Adipose tissue (tissue), 3 donors: ENCODE results near the gene HOMER2. TPM values are rescaled to one million over a fixed set of nuclear protein-coding genes. Genes with fewer than 3 reads are reported as not detected.
"Not testable (repeated sequence)": the region's sequence is repeated elsewhere in the genome, so short reads cannot be mapped to it uniquely, and the experiment has no call there.

Experiments used
- H3K27ac ChIP-seq: one replicate; pipeline ENCODE4 v1.5.1; 2013; ENCODE audit warnings: low read depth, low read length
- WGBS, 3 donors: extraction: QIAGEN DNeasy Blood & Tissue Kit; methylation state at CpG; one replicate each; pipeline ENCODE4 v1.1.7; 2013; 5-methylcytosine and 5-hydroxymethylcytosine counted together
- polyA plus RNA-seq, 3 donors: library from polyadenylated mRNA; stranded (reverse); fragments of 200-250 nt; gene quantifications; one replicate each; pipeline ENCODE4 v1.2.3, GENCODE V29; 2013
- donor health status: healthy with polysubstance abuse.
- donor health status: Bipolar disorder and iron deficiency.
- donor health status: healthy.

HOMER2 gene
- polyA plus RNA-seq, 3 donors: 2.8 to 84.9 (median 5.3) TPM

DNA sequence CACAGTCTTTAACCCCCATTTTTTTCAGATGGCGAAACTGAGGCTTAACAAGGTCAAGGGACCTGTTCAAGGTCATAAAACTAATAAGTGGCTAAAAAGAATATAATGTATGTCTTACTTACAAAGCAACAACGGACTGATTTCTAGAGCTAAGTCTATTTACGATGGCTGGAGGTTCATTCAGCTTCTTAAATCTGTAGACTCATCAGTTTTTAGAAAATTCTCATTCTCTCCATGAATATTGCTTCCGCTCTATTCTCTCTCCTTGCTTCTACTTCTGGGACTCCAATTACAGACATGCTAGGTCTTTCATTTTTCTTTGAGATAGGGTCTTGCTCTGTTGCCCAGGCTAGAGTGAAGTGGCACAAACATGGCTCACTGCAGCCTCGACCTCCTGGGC, 74.2 kb downstream of the HOMER2 start:
- WGBS, 3 donors: 89 to 95% (median 91%) methylated on average over 5 of the region's 5 CpGs
- no peak overlapping the region for H3K27ac ChIP-seq

DNA sequence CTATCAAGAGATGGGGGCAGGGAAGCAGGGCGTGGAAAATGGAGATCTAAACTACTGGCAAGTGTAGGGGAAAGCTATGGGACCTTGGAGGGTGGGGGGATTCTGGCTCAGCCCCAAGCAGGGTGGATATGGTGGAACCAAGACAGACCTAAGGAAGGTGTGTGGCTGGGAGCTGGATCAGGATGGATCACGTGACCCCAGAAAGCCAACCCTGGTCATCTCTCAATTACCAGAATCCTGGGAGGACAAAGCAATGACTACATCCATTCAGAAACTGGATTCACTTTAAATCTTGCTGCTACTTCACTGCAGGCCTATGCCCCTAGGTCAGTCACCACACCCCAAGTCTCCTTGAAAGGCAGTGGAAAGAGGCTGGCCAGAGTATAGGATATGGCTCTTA, 74.7 kb downstream of the HOMER2 start:
- H3K27ac ChIP-seq: no peak overlapping the region
- WGBS, 3 donors: 79 to 87% (median 86%) methylated on average over 2 of the region's 2 CpGs

GRCh38 chr15:82875411-82876003, 77.0 kb downstream of the HOMER2 start:
- no peak overlapping the region for H3K27ac ChIP-seq
- WGBS, 3 donors: 69 to 91% (median 88%) methylated on average over 7 of the region's 7 CpGs

GRCh38 chr15:82874961-82875360, 77.6 kb downstream of the HOMER2 start:
- H3K27ac ChIP-seq: no peak overlapping the region
- 64 to 88% (median 83%) methylated on average over 10 of the region's 10 CpGs for WGBS, 3 donors

DNA sequence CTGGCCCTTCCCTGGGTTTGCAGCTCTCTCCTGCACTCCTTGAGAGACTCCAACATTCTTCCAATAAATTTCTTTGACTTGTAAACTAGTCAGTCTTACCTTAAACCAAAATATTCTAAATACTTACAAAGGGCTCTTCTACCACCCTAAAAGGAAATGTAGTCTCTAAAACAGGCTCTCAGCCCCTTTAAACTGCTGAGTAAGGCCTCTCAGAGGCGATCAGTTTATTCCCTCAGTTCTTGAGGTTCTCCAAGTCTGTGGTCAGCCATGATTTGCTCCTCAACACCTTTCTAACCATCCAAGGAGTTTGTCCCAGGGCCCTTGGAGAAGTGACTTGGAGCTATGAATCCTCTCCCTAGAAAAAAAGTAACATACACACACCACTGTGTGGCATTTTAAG, 78.3 kb downstream of the HOMER2 start:
- H3K27ac ChIP-seq: no peak overlapping the region
- WGBS, 3 donors: 67 to 86% (median 76%) methylated on average over 1 of the region's 1 CpG

DNA sequence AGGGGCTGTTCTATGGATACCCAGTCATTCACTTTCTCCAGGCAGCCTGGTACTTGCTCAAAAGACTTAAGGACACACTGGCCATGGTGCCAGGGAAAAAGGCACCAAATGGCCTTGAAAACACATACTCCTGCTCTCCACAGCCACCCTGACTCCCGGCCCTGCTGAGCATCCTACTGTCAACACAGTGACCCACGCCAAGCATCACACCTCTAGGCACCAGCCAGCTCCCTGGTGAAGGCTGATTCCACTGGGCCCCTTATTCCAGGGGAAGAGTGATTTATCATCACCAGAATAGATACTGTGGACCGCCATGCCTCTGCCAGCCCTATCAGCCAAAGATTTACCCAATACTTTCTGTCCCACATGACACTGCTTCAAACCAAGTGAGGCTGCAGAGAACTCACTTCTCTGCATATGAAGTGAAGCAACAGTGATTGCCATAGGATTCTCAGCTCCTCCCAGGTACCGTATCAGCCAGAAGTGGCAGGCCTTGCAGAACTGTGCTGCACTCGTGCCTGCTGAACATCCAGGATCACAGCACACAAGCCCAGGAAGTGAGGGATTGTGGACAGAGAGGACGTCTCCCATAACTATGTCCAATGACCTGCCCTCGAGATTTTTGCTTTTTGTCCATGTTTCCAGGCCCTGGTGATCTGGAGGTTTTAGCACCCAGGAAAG, 79.4 kb downstream of the HOMER2 start:
- WGBS, 3 donors: 76 to 83% (median 82%) methylated on average over 7 of the region's 7 CpGs
- H3K27ac ChIP-seq: no peak overlapping the region

DNA sequence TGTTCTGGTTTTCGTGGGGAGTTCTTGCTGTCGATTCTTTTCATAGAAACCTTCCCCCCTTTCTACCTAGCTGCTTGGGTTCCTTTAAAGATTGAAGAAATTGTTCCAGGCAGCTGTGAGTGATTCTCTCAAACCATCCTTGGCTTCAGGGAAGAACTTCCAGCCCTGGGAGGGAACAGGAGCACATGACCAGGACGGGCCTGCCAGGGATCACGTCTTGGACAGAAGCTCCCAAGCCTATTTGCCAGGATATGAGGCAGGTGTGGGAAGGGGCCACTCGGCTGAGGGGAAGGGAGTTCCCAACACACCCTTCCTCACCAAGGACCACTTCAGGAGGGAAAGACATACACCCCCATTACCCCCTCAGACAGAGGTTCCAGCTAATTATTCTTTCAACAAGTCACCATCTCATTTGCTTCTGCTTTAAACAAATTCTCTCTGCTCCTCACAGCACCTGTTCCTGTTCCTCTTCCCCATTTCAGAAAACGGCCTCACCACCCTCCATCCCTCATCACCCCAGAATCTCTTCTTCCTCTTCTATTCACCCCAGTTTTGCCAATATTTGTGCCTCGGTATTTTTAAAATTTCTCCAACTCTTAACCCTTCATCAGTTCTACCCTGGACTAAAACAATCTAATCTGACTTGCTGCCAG, 80.6 kb downstream of the HOMER2 start:
- no peak overlapping the region for H3K27ac ChIP-seq
- 53 to 72% (median 61%) methylated on average over 7 of the region's 7 CpGs for WGBS, 3 donors

DNA sequence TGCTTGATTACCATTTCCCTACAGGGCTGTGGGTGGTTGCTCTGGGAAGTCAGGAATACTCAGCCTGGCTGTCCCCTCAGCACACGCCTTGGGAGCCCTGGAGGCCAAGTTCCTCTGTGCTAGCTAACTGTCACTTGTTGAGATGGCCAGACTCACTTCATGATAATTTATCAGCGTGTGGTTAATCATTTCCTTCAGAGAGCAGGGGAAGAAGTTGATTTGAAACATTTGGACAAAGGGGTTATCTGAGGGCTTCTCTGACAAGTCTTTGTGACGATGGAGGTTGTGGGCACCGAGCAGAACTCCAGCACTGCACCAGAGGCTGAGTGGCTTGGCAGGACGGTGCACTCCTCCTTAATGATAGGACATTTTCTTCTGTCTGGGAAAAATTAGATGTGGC, 81.2 kb downstream of the HOMER2 start:
- no peak overlapping the region for H3K27ac ChIP-seq
- WGBS, 3 donors: 24 to 50% (median 44%) methylated on average over 5 of the region's 5 CpGs

DNA sequence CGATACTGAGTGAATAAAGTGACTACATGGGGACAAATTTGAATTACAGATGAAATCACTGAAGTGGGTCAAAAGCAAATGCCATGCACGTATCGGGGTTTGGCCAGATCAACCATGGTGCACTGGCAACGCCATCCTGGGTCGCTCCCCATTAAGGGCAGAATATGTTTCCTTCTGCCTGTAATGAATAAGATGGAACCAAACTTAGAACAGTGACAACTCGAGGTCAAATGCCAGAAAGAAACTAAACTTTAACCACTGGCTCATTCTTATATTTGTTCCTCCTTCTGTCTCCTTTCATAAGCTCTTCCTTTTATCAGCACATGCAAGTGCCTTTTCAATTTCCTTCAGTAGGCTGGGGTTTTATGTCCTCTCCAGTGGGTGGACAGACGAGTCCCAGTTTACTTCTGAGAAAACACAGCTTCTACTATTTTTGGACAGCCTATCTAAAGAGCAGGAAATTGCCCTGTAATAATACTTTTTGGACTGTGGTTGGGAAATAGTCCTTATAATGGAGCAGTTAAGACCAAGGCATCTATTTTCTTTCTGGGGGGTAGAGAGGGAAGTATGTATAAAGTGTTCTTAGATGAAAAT, 81.7 kb downstream of the HOMER2 start:
- no peak overlapping the region for H3K27ac ChIP-seq
- 52 to 66% (median 53%) methylated on average over 7 of the region's 7 CpGs for WGBS, 3 donors

- not testable (repeated sequence) for H3K27ac ChIP-seq
- WGBS, 3 donors: 83 to 97% (median 86%) methylated on average over 3 of the region's 3 CpGs
Measured at GRCh38 chr15:82865981-82866380, 86.5 kb downstream of the HOMER2 start.

GRCh38 chr15:82865581-82865980, 86.9 kb downstream of the HOMER2 start:
- not testable (repeated sequence) for H3K27ac ChIP-seq
- WGBS, 3 donors: 44 to 82% (median 77%) methylated on average over 4 of the region's 4 CpGs

- H3K27ac ChIP-seq: no peak overlapping the region
- WGBS, 3 donors: 37 to 88% (median 84%) methylated on average over 2 of the region's 2 CpGs
Measured at GRCh38 chr15:82864967-82865366, 87.6 kb downstream of the HOMER2 start.

DNA sequence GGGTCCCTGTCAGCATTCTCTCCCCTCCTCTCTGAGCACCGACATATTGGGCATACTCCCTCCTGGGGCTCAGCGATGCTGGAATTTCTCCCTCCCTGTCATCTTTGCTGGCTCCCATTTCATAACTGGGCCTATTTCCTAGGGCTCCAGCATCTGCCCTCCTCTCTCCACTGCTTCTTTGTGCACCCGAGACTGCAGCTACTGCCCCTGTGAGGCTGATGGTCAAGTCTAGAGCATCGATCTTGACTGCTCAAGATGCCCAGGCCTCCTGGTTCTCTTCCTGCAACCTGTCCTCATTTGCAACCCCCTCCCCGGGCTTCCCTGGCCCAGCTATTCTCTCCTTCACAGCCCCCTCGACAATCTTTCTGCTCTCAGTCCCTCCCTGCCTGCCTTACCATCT, 89.6 kb downstream of the HOMER2 start:
- 85 to 88% (median 85%) methylated on average over 6 of the region's 6 CpGs for WGBS, 3 donors
- H3K27ac ChIP-seq: no peak overlapping the region

GRCh38 chr15:82858932-82859331, 93.6 kb downstream of the HOMER2 start:
- H3K27ac ChIP-seq: no peak overlapping the region
- 91 to 95% (median 92%) methylated on average over 11 of the region's 11 CpGs for WGBS, 3 donors

DNA sequence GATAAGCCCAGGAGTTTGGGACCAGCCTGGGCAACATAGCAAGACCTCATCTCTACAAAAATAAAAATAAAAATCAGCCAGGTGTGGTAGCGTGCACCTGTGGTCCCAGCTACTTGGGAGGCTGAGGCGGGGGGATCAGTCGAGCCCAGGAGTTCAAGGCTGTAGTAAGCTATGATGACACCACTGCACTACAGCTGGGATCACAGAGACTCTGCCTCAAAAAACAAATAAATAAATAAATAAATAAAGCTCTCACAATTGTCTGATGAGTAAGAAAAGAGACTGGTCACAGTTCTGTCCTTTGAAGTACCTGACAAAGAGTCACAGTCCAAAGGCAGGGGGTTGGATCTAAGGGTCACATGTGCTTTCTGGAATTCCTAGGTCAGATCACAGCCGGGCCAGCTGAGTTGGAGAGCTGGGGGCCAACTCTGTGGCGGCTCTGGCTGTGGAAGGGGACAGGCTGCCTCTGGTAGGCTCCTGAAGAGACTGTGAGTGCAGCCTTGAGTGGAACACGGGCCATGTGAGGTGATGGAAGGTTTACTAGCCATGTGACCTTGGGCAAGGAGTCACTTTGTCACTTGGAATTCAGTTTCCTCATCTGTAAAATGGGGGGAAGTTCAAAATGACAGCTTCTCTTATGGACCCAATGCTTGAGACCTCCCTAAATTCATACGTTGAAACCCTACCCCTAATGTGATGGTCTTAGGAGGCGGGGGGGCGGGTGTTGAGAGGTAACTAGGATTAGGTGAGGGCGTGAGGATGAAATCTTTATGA, 95.9 kb downstream of the HOMER2 start:
- 79 to 95% (median 95%) methylated on average over 10 of the region's 10 CpGs for WGBS, 3 donors
- no peak overlapping the region for H3K27ac ChIP-seq

DNA sequence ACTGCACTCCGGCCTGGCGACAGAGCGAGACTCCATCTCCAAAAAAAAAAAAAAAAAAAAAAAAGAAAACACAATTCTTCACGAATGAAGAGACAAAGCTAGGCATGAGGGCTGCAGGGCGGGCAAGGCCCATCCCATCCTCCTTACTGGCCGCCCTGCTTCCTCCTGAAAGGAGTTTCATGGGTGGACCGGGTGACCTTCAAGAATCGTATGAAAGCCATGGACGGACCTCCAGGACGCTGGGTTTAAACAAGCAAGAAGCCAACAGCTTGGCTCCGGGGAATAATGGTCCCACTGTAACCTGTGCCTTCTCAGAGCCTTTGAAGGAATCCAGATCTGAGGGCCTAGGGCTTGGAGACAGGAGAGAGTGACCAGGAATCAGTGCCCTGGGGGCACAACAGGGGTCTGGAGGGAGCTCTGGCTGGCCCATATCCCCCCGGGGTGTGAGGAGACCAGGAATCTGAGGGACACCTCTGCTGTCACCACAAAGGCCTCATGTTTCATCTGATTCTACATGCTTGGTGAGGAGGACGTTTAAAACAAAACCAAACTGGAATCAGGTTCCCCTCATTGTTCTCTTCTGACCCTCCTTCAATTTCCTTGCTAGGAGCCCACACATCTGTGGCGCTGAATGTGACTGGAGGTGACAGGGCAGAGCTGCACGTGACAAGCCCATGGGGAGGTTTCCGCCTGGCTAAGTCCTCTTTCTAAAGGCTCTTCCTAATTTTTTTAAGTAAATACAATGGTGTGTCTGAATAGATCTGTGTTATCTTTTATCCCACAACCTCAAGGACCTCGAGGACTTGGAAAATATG, 97.0 kb downstream of the HOMER2 start:
- 69 to 78% (median 76%) methylated on average over 14 to 17 of the region's 17 CpGs for WGBS, 3 donors
- no peak overlapping the region for H3K27ac ChIP-seq

DNA sequence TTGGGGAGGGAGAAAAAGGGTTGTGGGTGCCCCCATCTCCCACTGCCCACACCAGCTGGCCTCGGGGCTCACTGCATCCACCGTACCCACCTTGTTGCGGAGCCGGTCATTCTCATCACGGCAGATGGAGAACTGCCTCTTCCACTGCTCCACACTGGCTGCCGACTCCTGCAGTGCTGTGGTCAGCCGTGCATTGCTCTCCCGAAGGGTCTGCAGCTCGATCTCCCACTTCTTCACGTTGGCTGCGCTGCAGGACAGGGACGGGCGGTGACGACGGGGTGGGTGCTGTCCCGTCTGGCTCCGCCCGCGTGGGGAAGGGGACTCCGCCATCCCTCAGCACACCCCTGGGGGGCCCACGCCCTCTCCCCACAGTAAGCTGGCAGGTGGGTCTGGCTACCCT, 98.0 kb downstream of the HOMER2 start:
- no peak overlapping the region for H3K27ac ChIP-seq
- 93 to 95% (median 93%) methylated on average over 20 to 21 of the region's 21 CpGs for WGBS, 3 donors
